ENCODE measurements around the gene DISP3. TPM values are rescaled to one million over a fixed set of nuclear protein-coding genes. Genes with fewer than 3 reads are reported as not detected.

DISP3 gene
- total and polyA plus RNA-seq, 9 of the 15 experiments (the other 6 are each of a cell fraction or from before 2014, with no cell fraction given) = 0.03 to 0.19 (median 0.15) TPM; not detected in 5

DNA sequence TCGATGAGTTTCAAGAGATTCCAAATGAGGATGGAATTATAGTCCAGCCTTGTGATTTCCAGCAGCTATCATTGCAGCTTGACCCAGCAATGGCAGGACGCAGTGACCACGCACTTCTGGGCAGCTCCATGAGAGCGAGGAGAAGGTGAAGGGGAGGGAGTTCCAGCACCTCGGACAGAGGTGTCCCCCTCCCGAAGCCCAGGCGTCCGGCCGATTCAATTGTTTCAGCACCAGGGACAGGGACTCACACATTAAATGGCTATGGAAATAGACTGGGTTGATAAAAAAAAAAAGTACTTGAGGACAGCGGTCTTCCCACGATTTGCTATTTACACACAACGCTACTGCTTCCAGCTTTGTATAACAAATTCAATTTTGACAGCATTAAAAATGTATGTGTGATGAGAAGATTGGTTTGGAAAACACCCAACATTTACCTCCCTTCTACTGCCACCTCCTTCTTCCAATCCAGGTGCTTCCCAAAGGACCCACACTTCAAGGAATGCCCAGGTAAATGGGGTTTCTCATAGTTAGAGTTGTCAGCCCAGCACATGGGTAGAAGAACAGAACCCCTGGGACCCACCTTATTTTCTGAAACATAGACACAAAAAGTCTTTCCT lies 71.8 kb downstream of the DISP3 start (continued):
- TF ChIP-seq CBX2 (IDR thresholded peaks at IDR 0.05; ENCODE audit: insufficient read depth, low read length, poor library complexity, severe bottlenecking) = no peak
- TF ChIP-seq HIVEP1 (CRISPR knock-in tag; IDR thresholded peaks at IDR 0.05) = no peak
- TF ChIP-seq GABPA (tag; conservative IDR thresholded peaks at IDR 0.05; ENCODE audit: low read depth) = no peak
- TF ChIP-seq POLR2AphosphoS5 (IDR thresholded peaks at IDR 0.05; ENCODE audit: control insufficient read depth, insufficient read depth, low read depth, low read length) = no peak
- TF ChIP-seq, protein P1, sequence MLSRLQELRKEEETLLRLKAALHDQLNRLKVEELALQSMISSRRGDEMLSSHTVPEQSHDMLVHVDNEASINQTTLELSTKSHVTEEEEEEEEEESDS (CRISPR knock-in tag; IDR thresholded peaks at IDR 0.05) = no peak
- no peak; the same call in 1 of the 2 replicates for TF ChIP-seq PREB (CRISPR knock-in tag; IDR thresholded peaks at IDR 0.05)
- no peak for TF ChIP-seq SP2 (IDR thresholded peaks at IDR 0.05; ENCODE audit: extremely low read depth, low read depth, low read length, poor library complexity, severe bottlenecking)
- TF ChIP-seq ZNF146 (CRISPR knock-in tag; IDR thresholded peaks at IDR 0.05; ENCODE audit: unreplicated experiment) = no peak
- TF ChIP-seq BMI1 (IDR thresholded peaks at IDR 0.05; ENCODE audit: low read length) = no peak
- no peak for TF ChIP-seq ZNF436 (CRISPR knock-in tag; IDR thresholded peaks at IDR 0.05)
- TF ChIP-seq PHTF2 (CRISPR knock-in tag; IDR thresholded peaks at IDR 0.05) = no peak
- TF ChIP-seq U2AF2 (optimal IDR thresholded peaks at IDR 0.05; ENCODE audit: low read depth, low read length) = no peak
- no peak for TF ChIP-seq ELK1 (CRISPR knock-in tag; IDR thresholded peaks at IDR 0.05)
- TF ChIP-seq ZNF77 (CRISPR knock-in tag; IDR thresholded peaks at IDR 0.05) = no peak
- no peak for TF ChIP-seq RFX5 (IDR thresholded peaks at IDR 0.05; ENCODE audit: low read depth, low read length)
- TF ChIP-seq ZNF717 (CRISPR knock-in tag; IDR thresholded peaks at IDR 0.05) = no peak
- TF ChIP-seq MEF2D (tag; conservative IDR thresholded peaks at IDR 0.05; ENCODE audit: low read depth) = no peak
- no peak for TF ChIP-seq MITF (IDR thresholded peaks at IDR 0.05)
- TF ChIP-seq ZBTB7A (IDR thresholded peaks at IDR 0.05; ENCODE audit: borderline replicate concordance, control insufficient read depth, low read depth, low read length) = no peak
- TF ChIP-seq POU5F1 (IDR thresholded peaks at IDR 0.05; ENCODE audit: borderline replicate concordance, low read depth, low read length, partially characterized antibody) = no peak
- TF ChIP-seq, protein P2, sequence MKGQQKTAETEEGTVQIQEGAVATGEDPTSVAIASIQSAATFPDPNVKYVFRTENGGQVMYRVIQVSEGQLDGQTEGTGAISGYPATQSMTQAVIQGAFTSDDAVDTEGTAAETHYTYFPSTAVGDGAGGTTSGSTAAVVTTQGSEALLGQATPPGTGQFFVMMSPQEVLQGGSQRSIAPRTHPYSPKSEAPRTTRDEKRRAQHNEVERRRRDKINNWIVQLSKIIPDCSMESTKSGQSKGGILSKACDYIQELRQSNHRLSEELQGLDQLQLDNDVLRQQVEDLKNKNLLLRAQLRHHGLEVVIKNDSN (CRISPR knock-in tag; IDR thresholded peaks at IDR 0.05) = peak; percentile 45
- peak in 1 of 3 experiments; percentile 73 for TF ChIP-seq YY1 (IDR thresholded peaks at IDR 0.05; ENCODE audit: borderline replicate concordance in 1 of 3, control insufficient read depth in 1 of 3, extremely low read depth in 1 of 3, insufficient read depth in 3 of 3, insufficient read length in 1 of 3, insufficient replicate concordance in 2 of 3, low read depth in 1 of 3, low read length in 2 of 3)
